Ishikawa (cell line): ENCODE data around the gene SUPT5H.

Source experiments
- CEBPB ChIP-seq: IDR thresholded peaks from 2 replicates; pipeline ENCODE4 v1.6.1; 2012
- CREB1 ChIP-seq: IDR thresholded peaks from 2 replicates; pipeline ENCODE4 v1.6.1; 2012; ENCODE audit warnings: low read depth
- EGR1 ChIP-seq: IDR thresholded peaks from 2 replicates; pipeline ENCODE4 v1.6.1; 2012
- EP300 ChIP-seq: IDR thresholded peaks from 2 replicates; pipeline ENCODE4 v1.6.1; 2012; ENCODE audit warnings: borderline replicate concordance
- FOXM1 ChIP-seq: IDR thresholded peaks from 2 replicates; pipeline ENCODE4 v1.6.1; 2012; ENCODE audit warnings: low read depth, borderline replicate concordance
- MAX ChIP-seq: IDR thresholded peaks from 2 replicates; pipeline ENCODE4 v1.6.1; 2012
- NFIC ChIP-seq: IDR thresholded peaks from 2 replicates; pipeline ENCODE4 v1.6.1; 2012
- RAD21 ChIP-seq: IDR thresholded peaks from 2 replicates; pipeline ENCODE4 v1.6.1; 2012; ENCODE audit warnings: low read depth
- TAF1 ChIP-seq: IDR thresholded peaks from 2 replicates; pipeline ENCODE4 v1.6.1; 2012; ENCODE audit warnings: low read depth, mild to moderate bottlenecking
- TCF12 ChIP-seq: IDR thresholded peaks from 2 replicates; pipeline ENCODE4 v1.6.1; 2012; ENCODE audit warnings: low read depth
- TEAD4 ChIP-seq: IDR thresholded peaks from 2 replicates; pipeline ENCODE4 v1.6.1; 2012
- USF1 ChIP-seq: IDR thresholded peaks from 2 replicates; pipeline ENCODE4 v1.6.1; 2012
- YY1 ChIP-seq: IDR thresholded peaks from 2 replicates; pipeline ENCODE4 v1.6.1; 2012; ENCODE audit warnings: low read depth
- ZBTB7A ChIP-seq: IDR thresholded peaks from 2 replicates; pipeline ENCODE4 v1.6.1; 2012; ENCODE audit warnings: low read depth
- TF ChIP-seq, protein P1 (sequence below): IDR thresholded peaks from 2 replicates; pipeline ENCODE4 v1.6.1; 2012; ENCODE audit warnings: low read depth, mild to moderate bottlenecking

Gene SUPT5H

GRCh38 chr19:39515551-39516191, 70.3 kb downstream of the SUPT5H start:
- no peak for TF ChIP-seq TCF12
- 0 out of 2 replicates have a peak, but pooled peaks have one; percentile 29 for TF ChIP-seq ZBTB7A

DNA sequence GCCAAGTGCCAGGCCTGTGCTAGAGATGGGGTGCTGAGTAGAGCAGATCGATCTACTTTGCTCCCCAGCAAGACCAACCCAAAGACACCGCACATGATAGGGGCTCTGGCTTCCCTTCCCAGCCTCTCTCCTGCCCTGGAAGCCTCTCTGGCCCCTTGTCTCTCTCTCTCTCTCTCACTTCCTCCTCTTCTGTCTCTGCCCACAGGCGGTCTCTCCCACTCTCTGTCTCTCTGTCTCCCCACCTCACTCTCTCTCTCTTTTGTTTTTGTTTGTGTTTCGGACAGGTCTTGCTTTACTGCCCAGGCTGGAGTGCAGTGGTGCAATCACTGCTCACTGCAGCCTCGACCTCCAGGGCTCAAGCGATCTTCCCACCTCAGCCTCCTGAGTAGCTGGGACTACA, 70.9 kb downstream of the SUPT5H start:
- TF ChIP-seq TCF12 (no peak), USF1 (no peak), ZBTB7A (no peak), TAF1 (no peak), EGR1 (no peak), RAD21 (no peak), CREB1 (no peak), CEBPB (no peak), NFIC (no peak), MAX (no peak), YY1 (no peak), FOXM1 (no peak), TEAD4 (no peak), EP300 (no peak)
- TF ChIP-seq, protein P1, sequence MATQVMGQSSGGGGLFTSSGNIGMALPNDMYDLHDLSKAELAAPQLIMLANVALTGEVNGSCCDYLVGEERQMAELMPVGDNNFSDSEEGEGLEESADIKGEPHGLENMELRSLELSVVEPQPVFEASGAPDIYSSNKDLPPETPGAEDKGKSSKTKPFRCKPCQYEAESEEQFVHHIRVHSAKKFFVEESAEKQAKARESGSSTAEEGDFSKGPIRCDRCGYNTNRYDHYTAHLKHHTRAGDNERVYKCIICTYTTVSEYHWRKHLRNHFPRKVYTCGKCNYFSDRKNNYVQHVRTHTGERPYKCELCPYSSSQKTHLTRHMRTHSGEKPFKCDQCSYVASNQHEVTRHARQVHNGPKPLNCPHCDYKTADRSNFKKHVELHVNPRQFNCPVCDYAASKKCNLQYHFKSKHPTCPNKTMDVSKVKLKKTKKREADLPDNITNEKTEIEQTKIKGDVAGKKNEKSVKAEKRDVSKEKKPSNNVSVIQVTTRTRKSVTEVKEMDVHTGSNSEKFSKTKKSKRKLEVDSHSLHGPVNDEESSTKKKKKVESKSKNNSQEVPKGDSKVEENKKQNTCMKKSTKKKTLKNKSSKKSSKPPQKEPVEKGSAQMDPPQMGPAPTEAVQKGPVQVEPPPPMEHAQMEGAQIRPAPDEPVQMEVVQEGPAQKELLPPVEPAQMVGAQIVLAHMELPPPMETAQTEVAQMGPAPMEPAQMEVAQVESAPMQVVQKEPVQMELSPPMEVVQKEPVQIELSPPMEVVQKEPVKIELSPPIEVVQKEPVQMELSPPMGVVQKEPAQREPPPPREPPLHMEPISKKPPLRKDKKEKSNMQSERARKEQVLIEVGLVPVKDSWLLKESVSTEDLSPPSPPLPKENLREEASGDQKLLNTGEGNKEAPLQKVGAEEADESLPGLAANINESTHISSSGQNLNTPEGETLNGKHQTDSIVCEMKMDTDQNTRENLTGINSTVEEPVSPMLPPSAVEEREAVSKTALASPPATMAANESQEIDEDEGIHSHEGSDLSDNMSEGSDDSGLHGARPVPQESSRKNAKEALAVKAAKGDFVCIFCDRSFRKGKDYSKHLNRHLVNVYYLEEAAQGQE, result no peak

GRCh38 chr19:39517432-39517831, 72.0 kb downstream of the SUPT5H start:
- no peak for TF ChIP-seq EGR1

DNA sequence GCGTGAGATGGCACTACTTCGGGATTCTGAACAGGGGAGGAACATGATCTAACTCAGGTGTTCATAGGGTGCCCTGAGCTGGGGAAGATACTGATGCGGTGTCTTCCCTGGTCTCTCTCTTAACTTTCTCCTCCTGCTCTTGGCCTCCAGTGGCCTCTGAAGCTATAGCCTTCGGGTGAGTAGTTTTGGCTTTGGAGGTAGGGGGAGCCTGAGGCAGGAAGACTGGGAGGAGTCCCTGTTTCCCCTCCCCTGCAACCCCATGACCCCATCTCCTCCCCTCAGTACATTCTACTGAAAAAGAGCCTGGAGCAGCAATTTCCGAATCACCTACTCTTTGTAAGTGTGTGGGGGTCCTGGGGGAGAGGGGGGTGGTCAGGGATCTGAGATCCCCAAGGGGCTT, 73.1 kb downstream of the SUPT5H start:
- TF ChIP-seq TCF12, result no peak
- TF ChIP-seq RAD21, result no peak
- TF ChIP-seq, protein P1, result no peak
- no peak for TF ChIP-seq ZBTB7A
- TF ChIP-seq YY1, result no peak
- no peak for TF ChIP-seq TAF1
- no peak for TF ChIP-seq MAX
- no peak for TF ChIP-seq NFIC
- no peak for TF ChIP-seq TEAD4
- no peak for TF ChIP-seq EP300

DNA sequence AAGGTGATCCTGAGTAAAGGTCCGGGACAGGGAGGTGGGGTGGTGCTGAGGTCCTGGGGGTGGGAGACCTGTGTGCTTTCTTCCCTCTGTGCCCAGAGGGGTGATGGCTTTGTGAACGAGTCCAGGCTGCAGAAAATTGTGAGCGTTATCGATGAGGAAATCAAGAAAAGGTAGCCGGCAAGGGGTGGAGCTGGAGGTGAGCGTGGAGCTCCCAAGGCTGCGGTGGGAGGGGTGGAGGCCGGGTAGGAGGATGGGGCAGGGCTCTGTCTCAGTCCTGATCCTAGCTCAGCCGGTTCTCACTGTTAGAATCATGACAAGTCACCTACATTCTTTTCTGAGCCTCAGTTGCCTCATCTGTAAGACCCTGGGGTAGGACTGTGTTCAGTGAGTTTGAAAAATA, 73.6 kb downstream of the SUPT5H start:
- TF ChIP-seq FOXM1 (no peak), NFIC (no peak), CEBPB (no peak), TEAD4 (no peak), RAD21 (no peak), CREB1 (no peak), ZBTB7A (no peak), MAX (no peak), YY1 (no peak), EGR1 (no peak), USF1 (no peak), EP300 (no peak), TAF1 (no peak), TCF12 (no peak)
- TF ChIP-seq, protein P1, result no peak
